HCT116 (cell line): ENCODE results near the gene MAST4.

Source experiments
- CEBPB ChIP-seq: IDR thresholded peaks from 2 replicates; pipeline ENCODE4 v1.6.1; 2012; ENCODE audit warnings: low read depth
- EZH2 ChIP-seq: fragments of 200-600 bp; sonication (generic); IDR thresholded peaks from 2 replicates; pipeline ENCODE4 v1.6.1; 2017; ENCODE audit warnings: antibody characterized with exemption, mixed run types
- JUND ChIP-seq: IDR thresholded peaks from 2 replicates; pipeline ENCODE4 v1.6.1; 2012
- POLR2A ChIP-seq: IDR thresholded peaks from 2 replicates; pipeline ENCODE4 v1.7.0; 2011; ENCODE audit warnings: borderline replicate concordance; ENCODE audit not compliant: insufficient read depth, insufficient read length; ENCODE audit errors: extremely low read depth
- SIN3A ChIP-seq: IDR thresholded peaks from 2 replicates; pipeline ENCODE4 v1.6.1; 2012; ENCODE audit warnings: low read depth
- ZNF274 ChIP-seq: fragments of 200-500 bp; sonication (Bioruptor generic); IDR thresholded peaks from 2 replicates; pipeline ENCODE4 v1.6.1; 2014; ENCODE audit warnings: mild to moderate bottlenecking, low read depth, low read length, inconsistent platforms
- TF ChIP-seq, protein P1 (sequence below): IDR thresholded peaks from 2 replicates; pipeline ENCODE4 v1.6.1; 2012
- TF ChIP-seq, protein P2 (sequence below): IDR thresholded peaks from 2 replicates; pipeline ENCODE4 v1.6.1; 2012
- TF ChIP-seq, protein P3 (sequence below): IDR thresholded peaks from 2 replicates; pipeline ENCODE4 v1.6.1; 2012; ENCODE audit warnings: low read depth
- TF ChIP-seq, protein P4 (sequence below), 3 experiments: fragments of 200-600 bp in 1 of 3; sonication (generic) in 1 of 3; IDR thresholded peaks in 2 of 3; conservative IDR thresholded peaks in 1 of 3; 2 replicates each; pipeline ENCODE4 v1.5.1; 2012 to 2017; ENCODE audit warnings: low read depth in 2 of 3, low read length in 2 of 3, antibody characterized with exemption in 1 of 3, borderline replicate concordance in 1 of 3, control low read depth in 1 of 3, mild to moderate bottlenecking in 1 of 3, mixed read lengths in 1 of 3, mixed run types in 1 of 3, moderate library complexity in 1 of 3; ENCODE audit not compliant: insufficient read depth in 1 of 3

DNA sequence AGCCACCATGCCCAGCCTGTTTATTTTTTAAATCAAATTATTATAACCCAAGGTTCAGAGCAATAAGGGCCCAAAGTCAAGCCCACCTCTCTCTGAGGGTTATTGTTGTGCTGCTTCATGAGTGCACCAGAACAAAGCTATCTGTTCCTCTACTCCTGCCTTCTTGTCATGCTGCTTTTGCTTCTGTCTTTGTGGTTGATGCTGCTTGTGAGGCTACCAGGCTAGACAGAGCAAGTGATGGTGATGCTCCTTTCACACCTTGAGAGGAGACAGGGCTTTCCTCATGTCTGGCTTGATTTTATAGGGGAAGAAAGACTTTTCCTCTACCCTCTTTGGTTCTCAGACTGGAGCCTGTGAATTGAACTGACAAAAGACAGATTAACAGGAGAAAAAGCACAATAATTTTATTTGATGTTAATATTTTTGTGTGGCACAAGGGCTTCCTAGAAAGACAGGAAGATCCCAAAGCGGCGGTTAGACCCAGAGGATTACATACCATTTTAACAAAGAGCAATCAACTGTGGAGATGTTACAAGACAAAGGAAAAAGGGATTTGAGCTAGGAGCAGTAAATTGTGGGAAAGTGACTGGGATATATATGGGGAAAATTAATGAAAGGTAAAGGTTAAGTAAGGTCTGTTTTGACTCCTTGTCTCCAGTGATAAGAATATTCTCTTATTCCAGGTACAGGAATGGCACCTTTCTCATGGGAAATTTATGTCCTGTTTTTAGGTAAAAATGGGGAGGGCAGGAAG is 604.8 kb downstream of the MAST4 start:
- TF ChIP-seq, protein P1, sequence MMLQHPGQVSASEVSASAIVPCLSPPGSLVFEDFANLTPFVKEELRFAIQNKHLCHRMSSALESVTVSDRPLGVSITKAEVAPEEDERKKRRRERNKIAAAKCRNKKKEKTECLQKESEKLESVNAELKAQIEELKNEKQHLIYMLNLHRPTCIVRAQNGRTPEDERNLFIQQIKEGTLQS: no peak
- TF ChIP-seq, protein P2, sequence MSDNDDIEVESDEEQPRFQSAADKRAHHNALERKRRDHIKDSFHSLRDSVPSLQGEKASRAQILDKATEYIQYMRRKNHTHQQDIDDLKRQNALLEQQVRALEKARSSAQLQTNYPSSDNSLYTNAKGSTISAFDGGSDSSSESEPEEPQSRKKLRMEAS: no peak
- TF ChIP-seq, protein P3, sequence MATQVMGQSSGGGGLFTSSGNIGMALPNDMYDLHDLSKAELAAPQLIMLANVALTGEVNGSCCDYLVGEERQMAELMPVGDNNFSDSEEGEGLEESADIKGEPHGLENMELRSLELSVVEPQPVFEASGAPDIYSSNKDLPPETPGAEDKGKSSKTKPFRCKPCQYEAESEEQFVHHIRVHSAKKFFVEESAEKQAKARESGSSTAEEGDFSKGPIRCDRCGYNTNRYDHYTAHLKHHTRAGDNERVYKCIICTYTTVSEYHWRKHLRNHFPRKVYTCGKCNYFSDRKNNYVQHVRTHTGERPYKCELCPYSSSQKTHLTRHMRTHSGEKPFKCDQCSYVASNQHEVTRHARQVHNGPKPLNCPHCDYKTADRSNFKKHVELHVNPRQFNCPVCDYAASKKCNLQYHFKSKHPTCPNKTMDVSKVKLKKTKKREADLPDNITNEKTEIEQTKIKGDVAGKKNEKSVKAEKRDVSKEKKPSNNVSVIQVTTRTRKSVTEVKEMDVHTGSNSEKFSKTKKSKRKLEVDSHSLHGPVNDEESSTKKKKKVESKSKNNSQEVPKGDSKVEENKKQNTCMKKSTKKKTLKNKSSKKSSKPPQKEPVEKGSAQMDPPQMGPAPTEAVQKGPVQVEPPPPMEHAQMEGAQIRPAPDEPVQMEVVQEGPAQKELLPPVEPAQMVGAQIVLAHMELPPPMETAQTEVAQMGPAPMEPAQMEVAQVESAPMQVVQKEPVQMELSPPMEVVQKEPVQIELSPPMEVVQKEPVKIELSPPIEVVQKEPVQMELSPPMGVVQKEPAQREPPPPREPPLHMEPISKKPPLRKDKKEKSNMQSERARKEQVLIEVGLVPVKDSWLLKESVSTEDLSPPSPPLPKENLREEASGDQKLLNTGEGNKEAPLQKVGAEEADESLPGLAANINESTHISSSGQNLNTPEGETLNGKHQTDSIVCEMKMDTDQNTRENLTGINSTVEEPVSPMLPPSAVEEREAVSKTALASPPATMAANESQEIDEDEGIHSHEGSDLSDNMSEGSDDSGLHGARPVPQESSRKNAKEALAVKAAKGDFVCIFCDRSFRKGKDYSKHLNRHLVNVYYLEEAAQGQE: no peak
- TF ChIP-seq, protein P4, sequence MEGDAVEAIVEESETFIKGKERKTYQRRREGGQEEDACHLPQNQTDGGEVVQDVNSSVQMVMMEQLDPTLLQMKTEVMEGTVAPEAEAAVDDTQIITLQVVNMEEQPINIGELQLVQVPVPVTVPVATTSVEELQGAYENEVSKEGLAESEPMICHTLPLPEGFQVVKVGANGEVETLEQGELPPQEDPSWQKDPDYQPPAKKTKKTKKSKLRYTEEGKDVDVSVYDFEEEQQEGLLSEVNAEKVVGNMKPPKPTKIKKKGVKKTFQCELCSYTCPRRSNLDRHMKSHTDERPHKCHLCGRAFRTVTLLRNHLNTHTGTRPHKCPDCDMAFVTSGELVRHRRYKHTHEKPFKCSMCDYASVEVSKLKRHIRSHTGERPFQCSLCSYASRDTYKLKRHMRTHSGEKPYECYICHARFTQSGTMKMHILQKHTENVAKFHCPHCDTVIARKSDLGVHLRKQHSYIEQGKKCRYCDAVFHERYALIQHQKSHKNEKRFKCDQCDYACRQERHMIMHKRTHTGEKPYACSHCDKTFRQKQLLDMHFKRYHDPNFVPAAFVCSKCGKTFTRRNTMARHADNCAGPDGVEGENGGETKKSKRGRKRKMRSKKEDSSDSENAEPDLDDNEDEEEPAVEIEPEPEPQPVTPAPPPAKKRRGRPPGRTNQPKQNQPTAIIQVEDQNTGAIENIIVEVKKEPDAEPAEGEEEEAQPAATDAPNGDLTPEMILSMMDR (IDR thresholded peaks at IDR 0.05 in 2 of 3, conservative IDR thresholded peaks at IDR 0.05 in 1 of 3; ENCODE audit: borderline replicate concordance in 1 of 3, insufficient read depth in 1 of 3, low read depth in 2 of 3, low read length in 2 of 3): no peak
- TF ChIP-seq CEBPB: no peak
- no peak for TF ChIP-seq POLR2A
- TF ChIP-seq SIN3A: no peak
- no peak for TF ChIP-seq JUND
- TF ChIP-seq ZNF274: no peak
- no peak for TF ChIP-seq EZH2
